Fibroblast of lung (primary cell): ENCODE measurements around the gene FANCI. TPM values are rescaled to one million over a fixed set of nuclear protein-coding genes. Genes with fewer than 3 reads are reported as not detected.

Experiments
- DNase-seq, 2 donors: peaks; one replicate each; pipeline versions ENCODE4 v3.0.0 to v3.0.0-alpha.2; 2010; ENCODE audit warnings: low read depth in 2 of 2
- H2AFZ ChIP-seq: 2 replicates; pipeline ENCODE4 v1.5.1; 2012; ENCODE audit warnings: low read length, control low read depth, inconsistent platforms
- H3K27ac ChIP-seq: 2 replicates; pipeline ENCODE4 v1.5.1; 2011; ENCODE audit warnings: low read length, control low read depth; ENCODE audit not compliant: insufficient read depth
- H3K27me3 ChIP-seq: 2 replicates; pipeline ENCODE4 v1.5.1; 2011; ENCODE audit warnings: mild to moderate bottlenecking, low read length; ENCODE audit not compliant: control insufficient read depth, insufficient read depth
- H3K36me3 ChIP-seq: 2 replicates; pipeline ENCODE4 v1.5.1; 2011; ENCODE audit warnings: low read length; ENCODE audit not compliant: control insufficient read depth, insufficient read depth
- H3K4me1 ChIP-seq: 2 replicates; pipeline ENCODE4 v1.5.1; 2011; ENCODE audit warnings: low read length; ENCODE audit not compliant: control insufficient read depth, insufficient read depth; ENCODE audit errors: extremely low read depth
- H3K4me2 ChIP-seq: 2 replicates; pipeline ENCODE4 v1.5.1; 2011; ENCODE audit warnings: low read length, control low read depth; ENCODE audit not compliant: insufficient read depth; ENCODE audit errors: extremely low read depth
- H3K4me3 ChIP-seq, 4 experiments: fragments of 200-600 bp in 1 of 4; sonication (generic) in 1 of 4; replicated peaks in 1 of 4; 2 replicates each; pipeline ENCODE4 v1.5.1; 2011 to 2016; ENCODE audit warnings: low read length in 4 of 4, low read depth in 3 of 4, mild to moderate bottlenecking in 3 of 4, control low read depth in 2 of 4, inconsistent platforms in 1 of 4, mixed read lengths in 1 of 4; ENCODE audit not compliant: insufficient read depth in 1 of 4; ENCODE audit errors: control extremely low read depth in 1 of 4
- H3K79me2 ChIP-seq: 2 replicates; pipeline ENCODE4 v1.5.1; 2012; ENCODE audit warnings: mild to moderate bottlenecking, low read length, inconsistent platforms; ENCODE audit not compliant: control insufficient read depth, insufficient read depth
- H3K9ac ChIP-seq: 2 replicates; pipeline ENCODE4 v1.5.1; 2011; ENCODE audit warnings: mild to moderate bottlenecking, low read length, control low read depth; ENCODE audit not compliant: insufficient read depth
- H3K9me3 ChIP-seq: 2 replicates; pipeline ENCODE4 v1.5.1; 2012; ENCODE audit warnings: low read depth, low read length; ENCODE audit not compliant: control insufficient read depth, insufficient read depth
- H4K20me1 ChIP-seq: 2 replicates; pipeline ENCODE4 v1.5.1; 2011; ENCODE audit warnings: low read length; ENCODE audit not compliant: control insufficient read depth, insufficient read depth; ENCODE audit errors: extremely low read depth
- CTCF ChIP-seq, 2 donors: IDR thresholded peaks in 1 of 2; conservative IDR thresholded peaks in 1 of 2; 1 replicate in 1 of 2; 2 replicates in 1 of 2; pipeline ENCODE4 v1.5.1; 2011 to 2012; ENCODE audit warnings: low read length in 2 of 2, control low read depth in 1 of 2, inconsistent platforms in 1 of 2, low read depth in 1 of 2, mild to moderate bottlenecking in 1 of 2
- EZH2 ChIP-seq: IDR thresholded peaks from 2 replicates; pipeline ENCODE4 v1.5.1; 2012; ENCODE audit warnings: low read length, control low read depth, mild to moderate bottlenecking; ENCODE audit errors: missing control alignments
- polyA plus RNA-seq, 2 donors: library from polyadenylated mRNA; depleted of rRNA in 1 of 2; stranded (reverse) in 1 of 2; unstranded in 1 of 2; fragments of >200 nt; gene quantifications; 2 replicates each; pipeline ENCODE4 v1.2.1, GENCODE V29; 2011 to 2012; ENCODE audit warnings: missing spikeins in 1 of 2
- total RNA-seq: library from RNA; depleted of rRNA; stranded (reverse); fragments of >200 nt; gene quantifications from 2 replicates; pipeline ENCODE4 v1.2.1, GENCODE V29; 2014

FANCI gene
- total and polyA plus RNA-seq, 2 donors (not counting 1 experiment from before 2014, with no cell fraction given): 12.6 to 13.4 TPM

- Histone ChIP-seq H4K20me1 (no peaks in the 10 kb centered on the region), H2AFZ (peak overlapping the region; percentile 91), H3K9me3 (no peaks in the 10 kb centered on the region), H3K27me3 (peaks cover 2% of the 10 kb centered on the region), H3K4me1 (peaks cover 3% of the 10 kb centered on the region), H3K79me2 (peaks cover 16% of the 10 kb centered on the region), H3K4me2 (peak overlapping the region; percentile 82), H3K36me3 (no peaks in the 10 kb centered on the region), H3K27ac (peak overlapping the region; percentile 46), H3K9ac (peak overlapping the region; percentile 57), H3K4me3 (peak overlapping the region; percentile 62 to 95 (median 86))
- peak in 1 of 2 donors; percentile 54 for DNase-seq
- TF ChIP-seq EZH2: no peak
- no peak for TF ChIP-seq CTCF (conservative IDR thresholded peaks at IDR 0.05 in 1 of 2, IDR thresholded peaks at IDR 0.05 in 1 of 2; ENCODE audit: low read depth in 1 of 2, low read length in 2 of 2)
These were observed 611 bp upstream of the FANCI start for GRCh38 chr15:89243046-89243690.

- Histone ChIP-seq H2AFZ (peak overlapping the region; percentile 75), H3K79me2 (peaks cover 16% of the 10 kb centered on the region), H3K27ac (peak overlapping the region; percentile 46), H4K20me1 (no peaks in the 10 kb centered on the region), H3K4me2 (peak overlapping the region; percentile 83), H3K36me3 (no peaks in the 10 kb centered on the region), H3K9me3 (no peaks in the 10 kb centered on the region), H3K27me3 (peaks cover 2% of the 10 kb centered on the region), H3K4me3 (peak overlapping the region; percentile 62 to 95 (median 86)), H3K9ac (peak overlapping the region; percentile 46), H3K4me1 (peaks cover 3% of the 10 kb centered on the region)
- TF ChIP-seq CTCF (conservative IDR thresholded peaks at IDR 0.05 in 1 of 2, IDR thresholded peaks at IDR 0.05 in 1 of 2; ENCODE audit: low read depth in 1 of 2, low read length in 2 of 2): no peak
- no peak for TF ChIP-seq EZH2
- DNase-seq: peak in 1 of 2 donors; percentile 17
These were observed 760 bp downstream of the FANCI start for GRCh38 chr15:89244574-89244903.

- Histone ChIP-seq H3K4me1 (peaks cover 3% of the 10 kb centered on the region), H3K36me3 (no peaks in the 10 kb centered on the region)
These were observed 3.7 kb downstream of the FANCI start for GRCh38 chr15:89247446-89247845.

More at GRCh38 chr15:89247446-89247845, 3.7 kb downstream of the FANCI start:
- Histone ChIP-seq H3K4me3 (no peak overlapping the region), H3K79me2 (peaks cover 16% of the 10 kb centered on the region), H3K27me3 (peaks cover 2% of the 10 kb centered on the region), H3K4me2 (no peak overlapping the region), H3K9ac (no peak overlapping the region), H2AFZ (peak overlapping the region; percentile 3), H3K9me3 (no peaks in the 10 kb centered on the region), H3K27ac (no peak overlapping the region), H4K20me1 (no peaks in the 10 kb centered on the region)
- TF ChIP-seq EZH2: no peak
- TF ChIP-seq CTCF (conservative IDR thresholded peaks at IDR 0.05 in 1 of 2, IDR thresholded peaks at IDR 0.05 in 1 of 2; ENCODE audit: low read depth in 1 of 2, low read length in 2 of 2): no peak
- DNase-seq: no peak
